Measurements from ENCODE around the gene GSTT2.

GSTT2 gene

DNA sequence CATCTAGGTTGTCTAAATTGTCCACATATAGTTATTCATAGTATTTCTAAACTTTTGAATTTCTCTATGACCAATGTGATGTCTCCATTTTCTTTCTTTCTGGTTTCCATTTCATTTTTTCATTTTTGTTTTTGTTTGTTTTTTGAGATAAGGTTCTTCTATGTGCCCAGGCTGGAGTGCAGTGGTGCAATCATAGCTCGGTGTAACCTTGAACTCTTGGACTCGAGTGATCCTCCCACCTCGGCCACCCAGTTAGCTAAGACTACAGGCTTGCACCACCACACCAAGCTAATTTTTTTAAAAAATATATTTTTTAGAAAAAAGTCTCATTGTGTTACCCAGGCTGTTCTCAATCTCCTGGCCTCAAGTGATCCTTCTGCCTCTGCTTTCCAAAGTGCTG lies 17.2 kb downstream of the GSTT2 start:
- TF ChIP-seq, protein P1, sequence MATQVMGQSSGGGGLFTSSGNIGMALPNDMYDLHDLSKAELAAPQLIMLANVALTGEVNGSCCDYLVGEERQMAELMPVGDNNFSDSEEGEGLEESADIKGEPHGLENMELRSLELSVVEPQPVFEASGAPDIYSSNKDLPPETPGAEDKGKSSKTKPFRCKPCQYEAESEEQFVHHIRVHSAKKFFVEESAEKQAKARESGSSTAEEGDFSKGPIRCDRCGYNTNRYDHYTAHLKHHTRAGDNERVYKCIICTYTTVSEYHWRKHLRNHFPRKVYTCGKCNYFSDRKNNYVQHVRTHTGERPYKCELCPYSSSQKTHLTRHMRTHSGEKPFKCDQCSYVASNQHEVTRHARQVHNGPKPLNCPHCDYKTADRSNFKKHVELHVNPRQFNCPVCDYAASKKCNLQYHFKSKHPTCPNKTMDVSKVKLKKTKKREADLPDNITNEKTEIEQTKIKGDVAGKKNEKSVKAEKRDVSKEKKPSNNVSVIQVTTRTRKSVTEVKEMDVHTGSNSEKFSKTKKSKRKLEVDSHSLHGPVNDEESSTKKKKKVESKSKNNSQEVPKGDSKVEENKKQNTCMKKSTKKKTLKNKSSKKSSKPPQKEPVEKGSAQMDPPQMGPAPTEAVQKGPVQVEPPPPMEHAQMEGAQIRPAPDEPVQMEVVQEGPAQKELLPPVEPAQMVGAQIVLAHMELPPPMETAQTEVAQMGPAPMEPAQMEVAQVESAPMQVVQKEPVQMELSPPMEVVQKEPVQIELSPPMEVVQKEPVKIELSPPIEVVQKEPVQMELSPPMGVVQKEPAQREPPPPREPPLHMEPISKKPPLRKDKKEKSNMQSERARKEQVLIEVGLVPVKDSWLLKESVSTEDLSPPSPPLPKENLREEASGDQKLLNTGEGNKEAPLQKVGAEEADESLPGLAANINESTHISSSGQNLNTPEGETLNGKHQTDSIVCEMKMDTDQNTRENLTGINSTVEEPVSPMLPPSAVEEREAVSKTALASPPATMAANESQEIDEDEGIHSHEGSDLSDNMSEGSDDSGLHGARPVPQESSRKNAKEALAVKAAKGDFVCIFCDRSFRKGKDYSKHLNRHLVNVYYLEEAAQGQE (IDR thresholded peaks at IDR 0.05; ENCODE audit: insufficient read depth in 1 of 2, low read depth in 2 of 2, low read length in 2 of 2), result no peak
- TF ChIP-seq TAF1 (IDR thresholded peaks at IDR 0.05; ENCODE audit: borderline replicate concordance, insufficient read depth, low read length) (no peak), FOXP2 (optimal IDR thresholded peaks at IDR 0.05; ENCODE audit: borderline replicate concordance, extremely low read depth, extremely low read length, insufficient read depth) (no peak), POLR2AphosphoS5 (IDR thresholded peaks at IDR 0.05; ENCODE audit: low read depth, low read length) (no peak), SIN3A (IDR thresholded peaks at IDR 0.05; ENCODE audit: borderline replicate concordance, insufficient read depth, low read length) (no peak)

DNA sequence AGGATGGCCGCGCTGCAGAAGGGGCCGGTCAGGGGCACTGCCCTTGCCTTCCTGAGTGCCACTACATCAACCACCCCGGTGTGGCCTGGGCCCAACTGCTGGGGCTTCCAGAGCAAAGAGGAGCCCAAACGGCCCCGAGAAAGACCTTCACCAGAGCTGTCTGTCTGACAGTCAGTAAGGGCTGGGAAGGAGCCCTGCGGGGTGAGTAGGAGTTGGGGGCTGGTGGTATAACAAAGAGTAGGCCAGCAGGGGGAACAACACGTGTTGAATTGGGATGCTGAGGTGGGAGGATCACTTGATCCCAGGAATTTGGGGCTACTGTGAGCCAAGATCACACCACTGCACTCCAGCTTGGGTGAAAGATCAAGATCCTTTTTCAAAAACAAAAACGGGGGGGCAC lies 21.4 kb downstream of the GSTT2 start:
- TF ChIP-seq, protein P1 (IDR thresholded peaks at IDR 0.05; ENCODE audit: insufficient read depth in 1 of 2, low read depth in 2 of 2, low read length in 2 of 2), result no peak
- TF ChIP-seq POLR2AphosphoS5 (IDR thresholded peaks at IDR 0.05; ENCODE audit: low read depth, low read length), result no peak
- TF ChIP-seq SIN3A (IDR thresholded peaks at IDR 0.05; ENCODE audit: borderline replicate concordance, insufficient read depth, low read length), result no peak
- TF ChIP-seq FOXP2 (optimal IDR thresholded peaks at IDR 0.05; ENCODE audit: borderline replicate concordance, extremely low read depth, extremely low read length, insufficient read depth), result no peak
- no peak for TF ChIP-seq TAF1 (IDR thresholded peaks at IDR 0.05; ENCODE audit: borderline replicate concordance, insufficient read depth, low read length)

DNA sequence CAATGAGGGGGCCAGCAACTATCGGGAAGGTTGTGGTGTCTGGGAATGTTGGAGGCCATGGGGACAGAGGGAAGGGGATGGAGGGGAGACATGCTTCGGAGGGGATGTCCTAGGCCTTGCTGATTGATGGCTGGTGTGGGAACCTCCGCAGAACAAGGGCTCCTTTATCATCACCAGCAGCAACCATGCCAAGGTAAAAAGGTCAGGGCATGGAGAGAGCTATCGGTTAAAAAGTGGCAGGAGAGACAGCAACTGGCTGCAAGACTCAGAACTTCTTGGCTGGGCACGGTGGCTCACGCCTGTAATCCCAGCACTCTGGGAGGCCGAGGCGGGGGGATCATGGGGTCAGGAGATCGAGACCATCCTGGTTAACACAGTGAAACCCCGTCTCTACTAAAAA lies 22.3 kb downstream of the GSTT2 start:
- no peak for TF ChIP-seq POLR2AphosphoS5 (IDR thresholded peaks at IDR 0.05; ENCODE audit: low read depth, low read length)
- TF ChIP-seq TAF1 (IDR thresholded peaks at IDR 0.05; ENCODE audit: borderline replicate concordance, insufficient read depth, low read length), result no peak

DNA sequence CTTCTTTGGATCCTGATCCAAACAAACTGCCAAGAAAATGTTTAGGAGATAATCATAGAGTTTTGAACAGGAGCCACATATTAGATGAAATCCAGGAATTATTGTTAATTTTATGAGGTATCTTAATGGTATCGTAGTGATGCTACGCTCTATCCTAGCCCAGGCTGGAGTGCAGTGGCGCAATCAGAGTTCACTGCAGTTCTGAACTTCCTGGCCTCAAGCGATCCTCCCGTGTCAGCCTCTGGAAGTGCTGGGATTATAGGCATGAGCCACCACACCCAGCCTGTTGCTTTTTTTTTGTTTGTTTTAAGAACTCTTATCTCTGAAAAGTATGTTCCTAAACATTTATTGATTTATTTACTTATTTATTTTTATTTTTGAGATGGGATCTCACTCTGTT lies 22.9 kb downstream of the GSTT2 start:
- TF ChIP-seq SIN3A (IDR thresholded peaks at IDR 0.05; ENCODE audit: borderline replicate concordance, insufficient read depth, low read length) (no peak), TAF1 (IDR thresholded peaks at IDR 0.05; ENCODE audit: borderline replicate concordance, insufficient read depth, low read length) (no peak), FOXP2 (optimal IDR thresholded peaks at IDR 0.05; ENCODE audit: borderline replicate concordance, extremely low read depth, extremely low read length, insufficient read depth) (no peak)

DNA sequence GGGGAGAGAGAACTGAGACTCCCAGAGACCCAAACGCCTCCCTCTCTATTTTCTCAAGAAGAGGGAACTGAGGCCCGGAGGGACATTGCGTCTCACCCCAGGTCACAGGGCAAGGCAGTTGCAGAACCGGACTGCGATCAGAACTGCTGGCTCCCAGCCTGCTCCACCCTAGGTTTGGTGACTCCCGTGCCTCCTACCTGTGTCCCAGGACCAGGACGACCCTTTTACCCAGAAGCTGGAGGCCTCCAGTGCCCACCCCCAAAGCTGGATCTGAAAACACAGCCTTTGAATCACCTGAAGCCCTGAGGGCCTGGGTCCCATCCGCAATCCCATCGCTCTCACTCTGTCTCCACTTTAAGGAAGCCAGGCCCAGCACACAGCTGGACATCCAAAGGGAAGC lies 24.0 kb downstream of the GSTT2 start:
- TF ChIP-seq POLR2AphosphoS5 (IDR thresholded peaks at IDR 0.05; ENCODE audit: low read depth, low read length) (no peak), SIN3A (IDR thresholded peaks at IDR 0.05; ENCODE audit: borderline replicate concordance, insufficient read depth, low read length) (no peak), TAF1 (IDR thresholded peaks at IDR 0.05; ENCODE audit: borderline replicate concordance, insufficient read depth, low read length) (no peak), FOXP2 (optimal IDR thresholded peaks at IDR 0.05; ENCODE audit: borderline replicate concordance, extremely low read depth, extremely low read length, insufficient read depth) (no peak)
- TF ChIP-seq, protein P1 (IDR thresholded peaks at IDR 0.05; ENCODE audit: insufficient read depth in 1 of 2, low read depth in 2 of 2, low read length in 2 of 2), result no peak

DNA sequence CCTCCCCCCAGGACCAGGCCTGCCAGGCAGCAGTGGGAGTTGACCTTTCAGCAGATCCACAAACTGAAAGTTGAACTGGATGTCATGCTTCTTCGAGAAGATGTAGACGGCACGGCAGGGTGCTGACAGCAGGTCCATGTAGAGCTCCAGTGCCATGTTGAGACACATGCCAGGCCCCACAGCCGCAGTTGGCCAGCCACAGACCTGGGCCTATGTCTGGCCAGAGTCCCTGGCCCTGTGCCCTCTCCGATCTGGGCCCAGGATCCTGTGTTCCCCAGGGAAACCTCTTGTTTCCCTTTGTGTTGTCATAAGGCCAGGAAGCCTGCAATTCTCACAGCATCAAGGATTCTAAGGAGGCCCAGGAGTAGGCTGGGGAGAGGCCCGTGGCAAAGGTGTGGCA lies 25.3 kb downstream of the GSTT2 start, which contains the start of gene GSTT4:
Gene GSTT4 (minus strand): TSS at position 253 of the 400 bp plus-strand sequence. CDS start 97 bp downstream, at position 156.
- no peak for TF ChIP-seq TAF1 (IDR thresholded peaks at IDR 0.05; ENCODE audit: borderline replicate concordance, insufficient read depth, low read length)
- no peak for TF ChIP-seq SIN3A (IDR thresholded peaks at IDR 0.05; ENCODE audit: borderline replicate concordance, insufficient read depth, low read length)
- no peak for TF ChIP-seq POLR2AphosphoS5 (IDR thresholded peaks at IDR 0.05; ENCODE audit: low read depth, low read length)
- TF ChIP-seq FOXP2 (optimal IDR thresholded peaks at IDR 0.05; ENCODE audit: borderline replicate concordance, extremely low read depth, extremely low read length, insufficient read depth), result no peak
- TF ChIP-seq, protein P1 (IDR thresholded peaks at IDR 0.05; ENCODE audit: insufficient read depth in 1 of 2, low read depth in 2 of 2, low read length in 2 of 2), result no peak
